ENCODE measurements around the gene OSBP2. TPM values are rescaled to one million over a fixed set of nuclear protein-coding genes. Genes with fewer than 3 reads are reported as not detected.

The OSBP2 gene
- total RNA-seq, 1 donor from 2014 or later = 22.2 TPM

GRCh38 chr22:30824711-30825110, 130.0 kb downstream of the OSBP2 start:
- Histone ChIP-seq H3K36me3 (no peaks in the 10 kb centered on the region), H3K4me1 (peaks cover 12% of the 10 kb centered on the region), H3K9me3 (replicated peaks) (no peaks in the 10 kb centered on the region), H3K4me3 (no peak overlapping the region), H3K27me3 (ENCODE audit: low read depth) (peaks cover 62% of the 10 kb centered on the region), H3K27ac (replicated peaks) (no peak overlapping the region)
- DNase-seq = no peak
- intact Hi-C loops (cut with micrococcal nuclease) = no loop called here
- no peak for TF ChIP-seq CTCF (IDR thresholded peaks at IDR 0.05; ENCODE audit: borderline replicate concordance)

- intact Hi-C loops (cut with micrococcal nuclease) = no loop called here
- Histone ChIP-seq H3K36me3 (no peaks in the 10 kb centered on the region), H3K27ac (replicated peaks) (no peak overlapping the region), H3K4me3 (no peak overlapping the region), H3K27me3 (ENCODE audit: low read depth) (peaks cover 51% of the 10 kb centered on the region), H3K4me1 (peaks cover 21% of the 10 kb centered on the region), H3K9me3 (replicated peaks) (no peaks in the 10 kb centered on the region)
- TF ChIP-seq CTCF (IDR thresholded peaks at IDR 0.05; ENCODE audit: borderline replicate concordance) = no peak
- no peak for DNase-seq
These were observed 131.2 kb downstream of the OSBP2 start for GRCh38 chr22:30825711-30826505.

- Histone ChIP-seq H3K36me3 (no peaks in the 10 kb centered on the region), H3K4me3 (no peak overlapping the region), H3K27me3 (ENCODE audit: low read depth) (peaks cover 42% of the 10 kb centered on the region), H3K9me3 (replicated peaks) (no peaks in the 10 kb centered on the region), H3K27ac (replicated peaks) (no peak overlapping the region), H3K4me1 (peaks cover 21% of the 10 kb centered on the region)
- TF ChIP-seq CTCF (IDR thresholded peaks at IDR 0.05; ENCODE audit: borderline replicate concordance) = no peak
- DNase-seq = no peak
- intact Hi-C loops (cut with micrococcal nuclease) = no loop called here
These were observed 132.1 kb downstream of the OSBP2 start for GRCh38 chr22:30826670-30827355.

- Histone ChIP-seq H3K36me3 (no peaks in the 10 kb centered on the region), H3K9me3 (replicated peaks) (no peaks in the 10 kb centered on the region), H3K27me3 (ENCODE audit: low read depth) (peaks cover 34% of the 10 kb centered on the region), H3K4me1 (peaks cover 13% of the 10 kb centered on the region), H3K27ac (replicated peaks) (no peak overlapping the region), H3K4me3 (no peak overlapping the region)
- DNase-seq = no peak
- no peak for TF ChIP-seq CTCF (IDR thresholded peaks at IDR 0.05; ENCODE audit: borderline replicate concordance)
- intact Hi-C loops (cut with micrococcal nuclease) = no loop called here
These were observed 133.0 kb downstream of the OSBP2 start for GRCh38 chr22:30827646-30828045.

GRCh38 chr22:30828187-30829155, 133.8 kb downstream of the OSBP2 start:
- no peak for DNase-seq
- H3K27me3 ChIP-seq (ENCODE audit: low read depth) = peaks cover 26% of the 10 kb centered on the region
- no peak for TF ChIP-seq CTCF (IDR thresholded peaks at IDR 0.05; ENCODE audit: borderline replicate concordance)
- intact Hi-C loops (cut with micrococcal nuclease) = no loop called here
- peaks cover 10% of the 10 kb centered on the region for H3K4me1 ChIP-seq
- H3K4me3 ChIP-seq = no peak overlapping the region
- no peaks in the 10 kb centered on the region for H3K9me3 ChIP-seq (replicated peaks)
- H3K36me3 ChIP-seq = no peaks in the 10 kb centered on the region
- no peak overlapping the region for H3K27ac ChIP-seq (replicated peaks)

All from left ventricle myocardium inferior (tissue), 1 donor.